GM12878 (cell line): ENCODE results near the gene NRSN2. TPM values are rescaled to one million over a fixed set of nuclear protein-coding genes. Genes with fewer than 3 reads are reported as not detected.

Source experiments
- BCL3 ChIP-seq: IDR thresholded peaks from 2 replicates; pipeline ENCODE4 v1.6.1; 2011; ENCODE audit warnings: borderline replicate concordance, low read depth, mild to moderate bottlenecking, moderate library complexity, low read length; ENCODE audit not compliant: insufficient read depth, poor library complexity, severe bottlenecking
- RELB ChIP-seq: fragments of 450-650 bp; IDR thresholded peaks from 2 replicates; pipeline ENCODE4 v1.6.1; 2017; ENCODE audit warnings: low read depth, mild to moderate bottlenecking, moderate library complexity
- STAT1 ChIP-seq: fragments of 450-650 bp; conservative IDR thresholded peaks from 2 replicates; pipeline ENCODE4 v1.6.1; 2014; ENCODE audit warnings: antibody characterized with exemption, mild to moderate bottlenecking
- SUZ12 ChIP-seq: fragments of 200-600 bp; sonication (generic); IDR thresholded peaks from one replicate; pipeline ENCODE4 v1.6.1; 2018; ENCODE audit warnings: antibody characterized with exemption, mild to moderate bottlenecking; ENCODE audit not compliant: unreplicated experiment
- USF2 ChIP-seq: IDR thresholded peaks from 2 replicates; pipeline ENCODE4 v1.6.1; 2011; ENCODE audit warnings: low read depth, low read length, improper control_type of control experiment, borderline replicate concordance
- polyA plus RNA-seq, 11 experiments: library from polyadenylated mRNA; depleted of rRNA in 4 of 11; unstranded in 6 of 11; stranded (reverse) in 5 of 11; fragments of >200 nt; fragmentation: Nextera tagmentation in 4 of 11; fragmentation: Illumina TruSeq in 1 of 11; extraction: Ambion mirVana in 4 of 11; extraction: Trizol in 1 of 11; gene quantifications; 1 replicate in 1 of 11; 2 replicates in 10 of 11; pipeline versions ENCODE4 v1.2.1 to v1.2.3, GENCODE V29; 2011 to 2016; ENCODE audit warnings: inconsistent platforms in 2 of 11, missing spikeins in 2 of 11, low read depth in 1 of 11
- total RNA-seq, 4 experiments: library from RNA; depleted of rRNA in 3 of 4; stranded (reverse); fragments of >200 nt in 3 of 4; fragmentation: Illumina TruSeq in 1 of 4; extraction: Trizol in 1 of 4; gene quantifications; 2 replicates each; pipeline versions ENCODE4 v1.2.1 to v1.2.3, GENCODE V29; 2013 to 2021

Gene NRSN2
- total and polyA plus RNA-seq, 10 of the 15 experiments (the other 5 are each of a cell fraction or from before 2014, with no cell fraction given): 6.2 to 32.4 (median 13.0) TPM

- no peak; the same call in 1 of the 2 replicates for TF ChIP-seq USF2
- TF ChIP-seq STAT1: no peak
- no peak; the same call in 1 of the 2 replicates for TF ChIP-seq RELB
- TF ChIP-seq SUZ12: no peak
- TF ChIP-seq BCL3: peak; percentile 27
- TF ChIP-seq, all 136 proteins: peak for 38
Observed at GRCh38 chr20:324177-325044, 22.5 kb upstream of the NRSN2 start (continued).
